HG03064 (cell line): Measurements from ENCODE around the gene RCBTB2.

Experiments
- ATAC-seq: cut with Tn5 transposase; IDR thresholded peaks from one replicate; pipeline ENCODE4 v1.9.1; 2021; ENCODE audit warnings: low read depth; ENCODE audit not compliant: unreplicated experiment

Gene RCBTB2

DNA sequence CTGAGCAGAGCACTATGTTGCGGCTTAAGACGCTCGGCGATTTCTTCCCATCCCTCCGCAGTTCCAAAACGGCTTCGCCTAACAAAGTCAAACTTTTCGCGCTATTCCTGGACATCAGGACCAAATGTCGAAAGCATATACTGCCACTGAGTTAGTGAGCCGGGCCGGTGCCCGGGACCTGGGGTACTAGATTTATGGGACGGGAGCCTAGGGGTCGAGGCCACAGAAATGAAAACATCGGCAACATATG, 699 bp downstream of the RCBTB2 start:
- peak; percentile 4 for ATAC-seq

DNA sequence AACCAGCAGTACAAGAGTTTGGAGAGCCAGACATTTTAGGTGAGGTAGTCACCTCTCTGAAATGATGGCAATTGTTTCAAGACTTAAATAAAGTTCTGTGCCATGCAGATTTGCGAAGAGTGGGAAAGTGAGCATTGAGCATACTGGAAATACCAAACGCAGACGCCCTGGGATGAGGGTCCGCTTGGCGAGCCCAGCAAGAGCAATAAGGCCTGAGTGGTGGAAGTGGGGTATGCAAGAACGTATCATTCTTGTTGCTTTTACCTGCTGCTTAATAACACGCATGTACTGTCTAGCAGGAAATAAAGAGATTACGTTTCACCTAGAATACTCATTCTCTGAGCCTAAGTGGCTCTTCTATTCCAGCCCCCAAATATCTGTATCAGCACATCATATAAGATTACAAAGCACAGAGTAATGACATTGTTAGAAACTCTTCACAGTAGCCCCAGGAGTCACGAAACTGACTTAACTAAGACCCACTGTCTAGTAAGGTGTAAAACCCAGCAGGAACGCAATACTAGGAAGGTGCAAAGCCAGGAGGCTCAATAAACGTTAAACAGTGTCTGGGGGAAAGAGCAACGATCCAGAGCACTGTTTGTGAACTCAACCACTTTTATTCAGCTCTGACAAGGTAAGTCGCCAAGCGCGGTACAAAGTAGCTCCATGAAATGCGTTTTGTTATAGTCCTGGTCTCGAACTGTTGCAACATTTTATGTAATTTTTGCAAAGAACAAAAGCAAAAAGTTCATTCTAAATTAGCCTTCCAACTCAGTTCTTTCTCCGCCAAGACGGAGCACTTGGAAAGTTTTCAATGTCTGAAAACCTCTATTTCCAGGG, 1.2 kb downstream of the RCBTB2 start:
- no peak for ATAC-seq

DNA sequence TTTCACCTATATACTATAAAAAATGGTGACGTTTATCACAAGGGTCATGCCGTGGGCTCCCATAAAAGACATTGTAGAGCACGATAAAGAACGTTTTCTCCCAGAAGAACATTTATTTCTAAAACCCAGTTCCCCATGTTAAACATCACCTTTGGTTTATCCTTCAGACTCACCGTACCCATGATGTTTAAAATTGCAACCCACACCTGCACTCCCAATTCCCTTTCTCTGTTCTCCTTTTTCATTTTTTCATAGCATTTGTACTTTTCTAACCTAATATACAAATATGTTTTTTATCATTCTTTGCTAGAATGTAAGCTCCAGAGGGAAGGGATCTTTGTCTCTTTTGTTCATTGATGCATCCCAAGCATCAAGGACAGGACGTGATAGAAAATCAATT, 2.0 kb downstream of the RCBTB2 start:
- ATAC-seq = no peak

DNA sequence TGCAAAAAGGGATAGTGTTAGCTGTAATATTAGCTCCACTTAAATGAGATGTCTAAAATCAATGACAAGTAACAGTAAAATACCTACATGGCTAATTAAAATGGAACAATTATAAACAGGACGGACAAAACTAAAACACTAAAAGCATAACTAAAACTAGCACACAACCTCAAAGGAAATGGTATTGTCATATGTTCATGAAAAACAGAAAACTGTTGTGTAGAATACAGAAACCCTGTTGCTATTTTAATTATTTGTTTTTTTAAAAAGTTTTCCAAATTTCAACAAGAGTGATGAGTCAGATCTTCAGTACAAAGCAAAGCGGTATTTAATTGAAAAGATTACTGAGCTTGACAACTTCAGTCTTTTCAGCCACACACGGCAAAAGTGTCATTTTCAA, 4.2 kb downstream of the RCBTB2 start:
- ATAC-seq = no peak

DNA sequence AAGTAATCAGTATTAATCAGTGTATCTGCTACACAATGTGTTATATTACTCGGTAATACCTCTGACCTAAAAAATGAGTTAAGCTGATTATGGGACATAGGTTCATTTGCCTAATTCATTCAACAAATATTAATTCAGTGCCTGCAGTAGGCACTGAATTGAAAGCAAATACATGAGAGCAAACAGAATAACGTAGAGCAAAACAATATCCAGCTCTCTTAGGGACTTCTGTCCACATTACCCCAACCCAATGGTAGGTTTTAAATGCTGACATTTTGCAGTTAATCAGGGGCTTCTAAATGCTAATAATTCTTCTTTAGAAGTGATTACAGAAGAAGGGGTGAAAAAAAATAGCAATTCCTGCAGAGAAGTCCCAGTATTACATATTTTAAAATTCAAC, 4.9 kb downstream of the RCBTB2 start:
- ATAC-seq = no peak

DNA sequence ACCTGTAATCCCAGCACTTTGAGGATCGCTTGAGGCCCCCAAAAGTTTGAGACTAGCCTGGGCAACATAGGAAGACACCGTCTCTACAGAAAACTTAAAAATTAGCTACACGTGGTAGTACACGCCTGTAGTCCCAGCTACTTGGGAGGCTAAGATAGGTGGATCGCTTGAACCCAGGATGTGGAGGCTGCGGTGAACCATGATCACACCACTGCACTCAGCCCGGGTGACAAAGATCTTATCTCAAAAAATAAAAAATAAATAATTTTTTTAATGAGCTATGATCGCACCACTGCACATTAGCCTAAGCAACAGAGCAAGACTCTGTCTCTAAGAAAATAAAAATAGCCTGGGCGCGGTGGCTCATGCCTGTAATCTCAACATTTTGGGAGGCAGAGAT, 6.6 kb downstream of the RCBTB2 start:
- no peak for ATAC-seq

DNA sequence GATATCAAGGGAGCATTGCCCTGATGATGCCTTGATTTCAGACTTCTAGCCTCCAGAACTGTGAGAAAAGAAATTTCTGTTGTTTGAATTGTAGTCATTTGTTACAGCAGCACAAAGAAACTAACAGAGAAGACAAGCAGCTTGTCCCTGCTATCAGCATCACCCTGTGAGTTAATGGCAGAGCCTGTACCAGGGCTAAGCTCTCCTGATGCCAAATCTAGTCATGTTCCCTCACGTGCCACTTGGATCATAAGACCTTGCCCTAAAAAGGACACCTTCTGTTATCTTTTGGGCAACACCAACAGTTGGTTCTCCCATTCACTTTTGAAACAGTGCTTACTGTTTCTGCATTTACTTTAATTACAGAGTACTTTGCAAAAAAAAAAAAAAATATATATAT, 14.8 kb downstream of the RCBTB2 start:
- ATAC-seq = no peak

DNA sequence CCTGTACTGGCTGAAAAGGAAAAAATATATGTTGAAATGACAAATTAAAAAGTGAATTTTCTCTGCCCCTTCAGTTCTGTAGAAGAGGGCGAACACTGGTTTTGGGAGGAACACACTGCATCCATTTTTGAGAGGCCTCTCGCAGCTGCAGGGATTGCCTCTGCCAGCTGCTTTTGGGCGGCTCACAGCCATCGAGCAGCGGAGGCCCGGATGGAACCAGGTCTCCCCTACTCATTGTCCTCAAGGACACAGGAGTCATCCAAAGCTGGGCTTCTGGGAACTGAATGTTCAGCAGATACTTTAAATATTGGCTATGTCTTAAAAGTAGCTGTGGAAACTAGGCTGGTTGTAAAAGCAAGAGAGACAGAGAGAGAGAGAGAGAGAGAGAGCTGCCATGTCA, 17.1 kb downstream of the RCBTB2 start:
- no peak for ATAC-seq

DNA sequence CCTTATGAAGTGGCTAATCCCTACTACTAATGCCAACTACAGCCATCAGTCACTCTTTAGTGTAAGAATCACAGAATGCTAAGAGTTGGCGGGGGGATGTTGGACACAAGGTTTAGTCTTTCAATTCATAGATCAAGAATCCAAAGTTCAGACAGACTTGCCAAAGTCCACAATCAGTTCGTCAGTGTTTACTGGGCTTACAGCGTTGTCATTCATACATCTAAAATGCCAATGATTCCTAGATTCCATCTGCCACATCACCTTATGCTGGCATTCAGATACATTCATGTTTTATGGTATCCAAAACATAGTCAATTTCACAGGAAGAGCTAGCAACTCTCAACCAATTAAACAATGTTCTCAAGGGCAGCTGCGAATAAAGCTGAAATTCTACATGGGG, 18.1 kb downstream of the RCBTB2 start:
- no peak for ATAC-seq

DNA sequence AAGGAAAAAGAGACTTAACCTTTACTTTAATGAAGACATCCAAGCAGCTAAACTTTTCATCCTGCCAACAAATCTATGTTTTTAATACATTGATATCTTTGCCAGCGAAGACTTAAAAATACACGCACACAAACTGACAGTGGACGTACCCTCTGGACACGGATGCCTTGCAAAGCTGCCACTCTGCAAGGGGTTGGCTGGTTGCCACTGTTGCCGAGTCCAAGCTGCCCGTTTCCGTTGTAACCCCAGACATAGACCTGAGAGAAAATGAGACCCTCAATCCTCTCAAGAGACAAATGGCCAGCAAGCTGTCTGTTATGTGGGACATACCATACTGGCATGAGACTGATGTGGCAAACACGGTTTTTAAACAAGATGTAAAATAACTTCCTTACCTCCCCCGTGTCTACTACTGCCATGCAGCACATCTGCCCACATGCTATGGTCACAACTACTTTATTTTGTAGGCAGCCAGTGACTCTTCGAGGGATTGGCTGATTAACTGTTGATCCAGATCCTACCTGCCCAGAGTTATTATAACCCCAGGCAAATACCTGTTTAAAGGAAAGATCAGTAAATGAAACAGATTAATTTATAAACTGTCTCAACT, 21.2 kb downstream of the RCBTB2 start:
- ATAC-seq = no peak

DNA sequence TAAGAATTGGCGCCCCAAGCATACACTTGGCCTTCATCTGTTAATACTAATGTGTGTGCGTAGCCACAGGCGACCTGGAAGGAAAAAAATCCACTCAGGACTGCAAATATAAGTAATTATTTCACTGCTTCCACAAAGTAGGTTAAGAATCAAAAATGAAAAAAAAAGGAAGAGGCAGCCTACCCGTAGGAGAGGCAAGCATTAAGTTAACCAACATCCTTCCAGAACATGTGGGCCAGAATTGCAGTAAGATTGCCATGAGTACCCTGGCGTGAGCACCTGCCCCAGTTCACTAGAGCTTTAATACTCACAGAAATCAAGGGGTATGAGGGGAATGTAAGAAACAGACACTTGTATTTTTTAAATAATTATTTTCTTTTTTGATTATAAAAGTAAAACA, 22.2 kb downstream of the RCBTB2 start:
- no peak for ATAC-seq

DNA sequence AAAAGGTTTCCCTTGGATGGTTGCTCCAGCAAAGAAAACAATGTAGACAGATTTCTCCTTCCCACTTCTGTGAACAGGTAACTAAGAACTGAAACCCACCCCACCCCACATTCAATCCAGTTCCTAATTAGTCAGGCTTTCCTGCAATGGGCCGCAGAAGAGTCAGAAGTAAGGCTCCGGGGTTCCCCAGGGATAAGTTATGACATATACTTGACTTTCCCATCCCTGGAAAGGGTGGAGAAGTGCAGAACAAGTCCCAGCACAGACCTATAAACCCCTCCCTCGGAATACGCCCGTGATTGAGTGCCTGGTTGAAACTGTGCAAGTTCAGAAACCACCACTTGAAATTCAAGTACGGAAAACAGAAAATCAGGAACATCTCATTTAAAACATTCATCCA, 24.9 kb downstream of the RCBTB2 start:
- ATAC-seq = no peak

DNA sequence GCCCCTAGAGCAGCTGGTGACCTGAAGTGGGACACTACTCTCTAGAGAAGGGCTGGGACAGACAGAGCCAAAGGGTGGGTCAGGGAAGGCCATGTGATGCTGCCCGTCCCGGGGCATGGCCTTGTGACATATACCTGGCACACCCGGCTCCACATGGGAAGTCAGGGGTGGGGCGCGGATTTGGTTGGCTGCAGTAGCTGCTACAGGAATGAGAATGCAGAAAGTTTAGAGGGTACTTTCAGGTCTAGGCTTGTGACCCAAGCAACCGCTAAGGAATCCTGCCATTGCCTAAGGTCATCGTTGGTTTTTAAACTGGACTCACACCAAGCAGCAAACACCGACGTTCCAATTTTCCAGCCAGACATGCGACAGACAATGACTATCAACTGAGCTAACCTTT, 25.9 kb downstream of the RCBTB2 start:
- no peak for ATAC-seq

DNA sequence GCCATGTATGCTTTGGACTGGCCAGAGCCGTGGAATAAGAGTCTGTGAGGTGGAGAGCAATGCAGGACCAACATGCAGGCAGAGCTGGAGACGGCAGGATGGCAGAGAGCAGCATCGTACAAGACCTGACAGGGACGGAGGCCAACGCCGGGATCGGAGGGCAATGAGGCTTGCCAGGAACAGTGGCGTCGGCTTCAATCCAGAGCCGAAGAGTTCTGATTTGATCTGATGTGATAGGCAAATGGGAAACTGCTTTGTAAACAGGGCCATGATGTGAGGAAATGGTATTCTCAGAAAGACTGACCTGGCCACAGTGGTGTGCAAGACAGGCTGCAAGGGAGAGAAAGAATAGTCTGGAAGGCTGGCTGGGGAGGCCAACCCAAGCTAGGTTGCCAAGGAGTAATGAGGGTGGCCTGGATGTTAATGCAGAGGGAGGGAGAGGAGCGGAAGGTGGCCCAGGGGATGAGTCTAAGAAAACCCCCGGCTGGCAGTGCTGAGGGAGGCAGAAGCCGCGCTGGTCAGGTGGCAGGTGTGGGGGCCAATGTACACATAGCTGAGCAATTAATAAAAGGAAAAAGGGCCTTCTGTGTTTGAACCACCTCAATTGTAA, 26.7 kb downstream of the RCBTB2 start:
- ATAC-seq = peak; percentile 14

DNA sequence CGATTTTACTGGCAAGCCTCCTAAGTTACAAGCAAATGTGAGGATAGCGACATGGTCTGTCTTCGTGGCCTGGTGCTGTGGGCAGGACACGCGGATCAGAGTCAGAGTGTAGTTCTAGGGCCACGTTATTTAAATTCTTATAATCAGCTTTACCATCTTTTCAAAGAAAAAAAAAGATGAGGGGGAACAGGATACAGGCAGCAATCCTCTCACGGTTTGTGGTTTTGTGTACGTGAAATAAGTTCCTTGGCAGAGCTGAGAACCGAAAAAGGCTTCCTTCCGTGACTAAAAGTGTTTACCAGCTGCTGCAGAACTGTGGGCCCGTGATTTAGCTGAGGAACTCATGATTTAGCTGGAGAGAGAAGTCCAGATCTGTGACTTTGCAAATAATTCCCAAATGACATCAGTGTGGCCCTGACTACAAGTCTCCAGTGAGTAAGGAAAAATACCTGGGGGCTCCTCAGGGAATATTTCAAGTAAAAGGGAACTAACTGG, 27.2 kb downstream of the RCBTB2 start:
- ATAC-seq = peak; percentile 62

DNA sequence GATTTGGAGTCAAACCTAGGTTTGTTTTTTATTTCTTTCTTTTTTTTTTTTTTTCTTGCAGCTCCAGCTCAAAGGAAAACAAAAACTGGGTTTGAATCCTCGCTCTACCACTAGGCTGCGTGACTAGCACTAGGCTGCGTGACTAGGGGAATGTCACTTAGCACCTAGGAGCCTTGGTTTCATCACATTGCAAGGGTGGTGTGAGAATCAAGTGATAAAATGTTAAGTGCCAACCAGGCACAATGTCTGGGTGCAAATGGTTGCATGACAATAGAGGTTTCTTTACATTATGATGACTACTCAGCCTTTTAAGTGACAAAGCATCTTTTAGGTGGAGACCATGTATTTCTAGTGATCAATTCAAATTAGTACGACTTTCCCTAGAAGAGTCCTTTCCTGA, 27.9 kb downstream of the RCBTB2 start:
- no peak for ATAC-seq

DNA sequence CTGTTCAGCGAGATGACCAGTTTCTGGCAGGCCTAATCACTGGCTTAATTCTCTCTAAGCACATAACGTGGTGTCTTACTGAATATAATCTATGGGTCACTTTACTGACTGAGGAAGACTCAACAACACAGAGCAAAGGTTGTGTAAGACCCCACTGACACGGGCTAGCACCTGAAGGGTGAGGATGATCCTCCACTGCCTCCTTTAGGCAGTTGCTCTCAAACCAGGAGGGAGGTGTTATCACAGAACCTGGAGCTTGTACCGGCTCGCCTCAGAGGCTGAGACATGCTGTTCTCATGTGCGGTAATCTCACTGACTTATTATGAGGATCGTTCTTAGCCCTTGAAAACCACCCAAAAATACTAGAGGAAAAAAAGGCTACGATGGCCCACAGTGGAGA, 28.3 kb downstream of the RCBTB2 start:
- no peak for ATAC-seq

DNA sequence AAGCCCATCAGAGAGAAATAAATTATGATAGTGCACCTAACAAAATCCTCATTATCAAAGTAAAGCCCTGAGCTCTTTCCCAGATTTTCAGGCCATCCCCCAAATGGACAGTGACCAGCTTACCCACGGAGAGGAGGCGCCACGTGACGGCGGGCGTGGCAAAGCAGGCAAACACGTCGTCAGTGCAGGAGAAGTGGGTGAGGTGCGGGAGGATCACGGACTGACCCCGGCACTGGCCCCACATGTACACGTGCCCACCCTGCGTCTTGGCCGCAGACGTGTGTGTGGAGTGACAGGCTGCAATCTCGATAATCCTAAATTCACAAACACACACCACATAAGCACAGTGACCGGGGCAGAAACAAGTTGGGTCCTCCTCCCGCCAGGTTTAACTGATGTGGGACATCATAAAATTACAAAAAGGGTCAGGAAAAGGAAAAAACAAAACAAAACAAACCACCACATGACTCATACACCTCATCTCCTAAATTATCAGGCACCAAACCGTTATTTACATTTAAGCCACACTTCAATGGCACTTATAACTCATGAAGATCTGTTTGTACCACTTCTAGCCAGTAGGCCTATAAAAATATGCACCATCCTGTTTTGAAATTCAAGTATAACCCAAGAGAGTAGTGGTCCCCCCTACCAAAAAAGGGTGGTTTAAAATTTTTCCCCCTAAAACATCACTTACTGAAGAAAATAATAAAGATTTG, 30.1 kb downstream of the RCBTB2 start:
- ATAC-seq = no peak

DNA sequence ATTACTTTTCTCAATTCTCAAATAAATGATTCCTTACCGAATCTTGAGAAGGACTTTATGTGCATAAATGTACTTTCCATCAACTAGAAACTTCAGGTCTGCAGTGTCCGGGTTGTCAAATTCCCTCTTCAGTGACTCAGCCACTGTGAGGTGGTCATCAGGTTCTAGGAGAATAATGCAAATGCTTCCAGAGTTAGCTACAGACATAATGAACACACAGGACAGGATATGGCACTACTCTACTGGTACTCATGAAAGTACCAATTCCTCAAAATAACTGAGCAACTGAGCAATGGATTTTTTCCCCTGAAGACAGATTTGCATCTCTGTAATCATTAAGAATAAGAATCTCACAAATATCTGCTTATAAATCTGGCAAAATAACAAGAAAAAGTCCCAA, 31.2 kb downstream of the RCBTB2 start:
- ATAC-seq = no peak

DNA sequence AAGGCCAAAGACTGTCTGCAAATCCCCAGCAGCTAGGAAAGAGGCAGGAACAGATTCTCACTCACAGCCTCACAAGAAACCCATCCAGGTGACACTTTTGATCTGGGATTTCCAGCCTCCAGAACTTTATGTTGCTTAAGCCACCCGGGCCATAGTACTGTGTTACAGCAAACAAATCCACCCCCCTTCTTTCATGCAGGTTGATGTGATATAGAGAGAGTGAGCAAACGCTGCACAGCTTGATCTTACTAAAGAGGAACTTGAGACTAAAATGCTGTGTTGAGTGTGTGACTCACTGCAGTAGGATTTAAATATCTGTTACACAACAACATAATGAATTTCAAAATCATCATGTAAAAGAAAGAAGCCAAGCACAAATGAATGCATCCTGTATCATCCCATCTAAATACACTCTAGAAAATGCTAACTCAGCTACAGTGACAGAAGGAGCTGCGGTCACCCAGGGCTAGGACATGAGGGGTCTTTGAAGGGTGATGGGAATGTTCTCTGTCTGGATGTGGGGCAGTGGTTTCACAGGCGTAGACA, 32.2 kb downstream of the RCBTB2 start:
- ATAC-seq = no peak

DNA sequence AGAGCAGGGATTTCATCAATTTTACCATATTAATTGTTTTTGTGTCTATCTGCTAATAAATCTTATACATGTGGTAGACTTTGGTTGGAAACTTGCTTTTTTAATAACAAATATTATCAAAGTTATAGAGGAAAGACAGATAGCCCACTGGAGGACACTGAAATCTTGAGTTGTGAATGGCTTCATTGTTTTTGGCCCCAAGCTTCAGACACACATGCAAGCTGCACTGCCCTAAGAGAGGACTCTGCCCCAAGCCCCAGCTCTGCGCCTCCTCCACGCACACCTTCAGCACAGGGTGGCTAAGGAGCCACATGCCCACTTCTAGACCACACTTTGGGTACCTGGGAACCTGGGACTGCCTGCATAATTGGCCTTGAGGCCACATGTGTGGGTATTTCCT, 35.2 kb downstream of the RCBTB2 start:
- no peak for ATAC-seq
